Measurements from ENCODE around the gene FAM25A.
"Not testable (repeated sequence)": the region's sequence is repeated elsewhere in the genome, so short reads cannot be mapped to it uniquely, and the experiment has no call there.

FAM25A gene

GRCh38 chr10:86979296-86979818 lies 40.7 kb upstream of the FAM25A start:
- TF ChIP-seq CTCF (IDR thresholded peaks at IDR 0.05), result no peak
- Mint-ChIP-seq H3K4me1 (peaks cover 15% of the 10 kb centered on the region), H3K9me3 (no peaks in the 10 kb centered on the region), H3K4me3 (no peak overlapping the region), H3K27ac (no peak overlapping the region), H3K27me3 (ENCODE audit: low read depth, poor library complexity) (peaks cover under 1% of the 10 kb centered on the region), H3K36me3 (ENCODE audit: low read depth) (no peaks in the 10 kb centered on the region)
- DNase-seq, result no peak

- DNase-seq, result no peak
- no peak overlapping the region for H3K27ac Mint-ChIP-seq
- peaks cover 15% of the 10 kb centered on the region for H3K4me1 Mint-ChIP-seq
- no peaks in the 10 kb centered on the region for H3K9me3 Mint-ChIP-seq
- no peaks in the 10 kb centered on the region for H3K27me3 Mint-ChIP-seq (ENCODE audit: low read depth, poor library complexity)
- no peak overlapping the region for H3K4me3 Mint-ChIP-seq
- TF ChIP-seq CTCF (IDR thresholded peaks at IDR 0.05), result no peak
- H3K36me3 Mint-ChIP-seq (ENCODE audit: low read depth), result no peaks in the 10 kb centered on the region
Observed at GRCh38 chr10:86979977-86980448, 40.1 kb upstream of the FAM25A start.

- H3K4me1 Mint-ChIP-seq, result peaks cover 15% of the 10 kb centered on the region
- not testable (repeated sequence) for H3K27ac Mint-ChIP-seq; H3K9me3 Mint-ChIP-seq; H3K4me3 Mint-ChIP-seq; H3K27me3 Mint-ChIP-seq (ENCODE audit: low read depth, poor library complexity); H3K36me3 Mint-ChIP-seq (ENCODE audit: low read depth); DNase-seq
Observed at GRCh38 chr10:86981020-86981419, 39.1 kb upstream of the FAM25A start.

GRCh38 chr10:86981716-86982115 lies 38.4 kb upstream of the FAM25A start:
- DNase-seq, result no peak
- Mint-ChIP-seq H3K9me3 (no peaks in the 10 kb centered on the region), H3K4me3 (no peak overlapping the region), H3K36me3 (ENCODE audit: low read depth) (no peaks in the 10 kb centered on the region), H3K27me3 (ENCODE audit: low read depth, poor library complexity) (peaks cover 3% of the 10 kb centered on the region), H3K27ac (no peak overlapping the region), H3K4me1 (peaks cover 15% of the 10 kb centered on the region)
- no peak for TF ChIP-seq CTCF (IDR thresholded peaks at IDR 0.05)

- H3K27me3 Mint-ChIP-seq (ENCODE audit: low read depth, poor library complexity); H3K4me3 Mint-ChIP-seq; H3K27ac Mint-ChIP-seq; H3K9me3 Mint-ChIP-seq; H3K36me3 Mint-ChIP-seq (ENCODE audit: low read depth); DNase-seq; H3K4me1 Mint-ChIP-seq: not testable (repeated sequence)
Observed at GRCh38 chr10:86984498-86984897, 35.6 kb upstream of the FAM25A start.

GRCh38 chr10:86988520-86988919 lies 31.6 kb upstream of the FAM25A start:
- no peak for DNase-seq
- H3K4me3 Mint-ChIP-seq, result no peak overlapping the region
- no peak overlapping the region for H3K27ac Mint-ChIP-seq
- H3K36me3 Mint-ChIP-seq (ENCODE audit: low read depth), result no peaks in the 10 kb centered on the region
- TF ChIP-seq CTCF (IDR thresholded peaks at IDR 0.05), result no peak
- H3K9me3 Mint-ChIP-seq, result no peaks in the 10 kb centered on the region
- peaks cover 8% of the 10 kb centered on the region for H3K27me3 Mint-ChIP-seq (ENCODE audit: low read depth, poor library complexity)
- no peaks in the 10 kb centered on the region for H3K4me1 Mint-ChIP-seq

- not testable (repeated sequence) for H3K4me3 Mint-ChIP-seq; H3K36me3 Mint-ChIP-seq (ENCODE audit: low read depth); H3K27me3 Mint-ChIP-seq (ENCODE audit: low read depth, poor library complexity); H3K27ac Mint-ChIP-seq; H3K4me1 Mint-ChIP-seq; H3K9me3 Mint-ChIP-seq; DNase-seq
Observed at GRCh38 chr10:86991362-86991761, 28.7 kb upstream of the FAM25A start.
